Osteocyte (in vitro differentiated cells): ENCODE results near the gene MS4A18. TPM values are rescaled to one million over a fixed set of nuclear protein-coding genes. Genes with fewer than 3 reads are reported as not detected.

Experiments
- DNase-seq: peaks from one replicate; pipeline ENCODE4 v3.0.0; 2021; ENCODE audit warnings: mixed read lengths; ENCODE audit not compliant: unreplicated experiment; ENCODE audit errors: extremely low spot score
- H3K27ac Mint-ChIP-seq: one replicate; pipeline ENCODE4 v1.8.0; 2021; ENCODE audit warnings: mild to moderate bottlenecking, mixed read lengths; ENCODE audit not compliant: unreplicated experiment
- H3K27me3 Mint-ChIP-seq: one replicate; pipeline ENCODE4 v1.8.0; 2021; ENCODE audit warnings: mixed read lengths; ENCODE audit not compliant: unreplicated experiment
- H3K36me3 Mint-ChIP-seq: one replicate; pipeline ENCODE4 v1.8.0; 2021; ENCODE audit warnings: mixed read lengths; ENCODE audit not compliant: unreplicated experiment
- H3K4me1 Mint-ChIP-seq: one replicate; pipeline ENCODE4 v1.8.0; 2021; ENCODE audit warnings: mixed read lengths; ENCODE audit not compliant: unreplicated experiment
- H3K4me3 Mint-ChIP-seq: one replicate; pipeline ENCODE4 v1.8.0; 2021; ENCODE audit warnings: mild to moderate bottlenecking, moderate library complexity, mixed read lengths; ENCODE audit not compliant: unreplicated experiment
- H3K9me3 Mint-ChIP-seq: one replicate; pipeline ENCODE4 v1.8.0; 2021; ENCODE audit warnings: mixed read lengths; ENCODE audit not compliant: unreplicated experiment
- total RNA-seq: library from RNA; stranded (reverse); gene quantifications from 2 replicates; pipeline ENCODE4 v1.2.1, GENCODE V29; 2021
- TF ChIP-seq, protein P1 (sequence below): fragments of 200-600 bp; sonication (generic); IDR thresholded peaks from 2 replicates; pipeline ENCODE4 v1.5.0; 2021; ENCODE audit warnings: antibody characterized with exemption, mild to moderate bottlenecking, moderate library complexity

MS4A18 gene
- total RNA-seq, 1 donor from 2014 or later, result not detected

DNA sequence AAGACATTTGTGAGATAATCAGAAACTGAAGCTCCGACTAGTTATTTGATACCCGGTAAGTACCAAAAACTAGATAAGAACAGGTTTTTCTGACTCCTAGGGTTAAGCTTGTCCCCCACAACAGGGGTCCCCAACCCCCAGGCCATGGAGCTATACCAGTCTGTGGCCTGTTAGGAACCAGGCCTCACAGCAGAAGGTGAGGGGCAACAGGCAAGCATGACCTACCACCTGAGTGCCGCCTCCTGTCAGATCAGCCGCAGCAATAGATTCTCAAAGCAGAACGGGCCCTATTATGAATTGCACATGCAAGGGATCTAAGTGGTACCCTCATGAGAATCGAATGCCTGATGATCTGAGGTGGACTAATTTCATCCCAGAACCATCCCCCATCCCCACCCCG is 59.4 kb downstream of the MS4A18 start:
- Mint-ChIP-seq H3K9me3 (no peaks in the 10 kb centered on the region), H3K27ac (no peak overlapping the region), H3K4me3 (no peak overlapping the region), H3K27me3 (no peaks in the 10 kb centered on the region), H3K4me1 (peaks cover 16% of the 10 kb centered on the region), H3K36me3 (no peaks in the 10 kb centered on the region)
- TF ChIP-seq, protein P1, sequence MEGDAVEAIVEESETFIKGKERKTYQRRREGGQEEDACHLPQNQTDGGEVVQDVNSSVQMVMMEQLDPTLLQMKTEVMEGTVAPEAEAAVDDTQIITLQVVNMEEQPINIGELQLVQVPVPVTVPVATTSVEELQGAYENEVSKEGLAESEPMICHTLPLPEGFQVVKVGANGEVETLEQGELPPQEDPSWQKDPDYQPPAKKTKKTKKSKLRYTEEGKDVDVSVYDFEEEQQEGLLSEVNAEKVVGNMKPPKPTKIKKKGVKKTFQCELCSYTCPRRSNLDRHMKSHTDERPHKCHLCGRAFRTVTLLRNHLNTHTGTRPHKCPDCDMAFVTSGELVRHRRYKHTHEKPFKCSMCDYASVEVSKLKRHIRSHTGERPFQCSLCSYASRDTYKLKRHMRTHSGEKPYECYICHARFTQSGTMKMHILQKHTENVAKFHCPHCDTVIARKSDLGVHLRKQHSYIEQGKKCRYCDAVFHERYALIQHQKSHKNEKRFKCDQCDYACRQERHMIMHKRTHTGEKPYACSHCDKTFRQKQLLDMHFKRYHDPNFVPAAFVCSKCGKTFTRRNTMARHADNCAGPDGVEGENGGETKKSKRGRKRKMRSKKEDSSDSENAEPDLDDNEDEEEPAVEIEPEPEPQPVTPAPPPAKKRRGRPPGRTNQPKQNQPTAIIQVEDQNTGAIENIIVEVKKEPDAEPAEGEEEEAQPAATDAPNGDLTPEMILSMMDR, result no peak
- no peak for DNase-seq

DNA sequence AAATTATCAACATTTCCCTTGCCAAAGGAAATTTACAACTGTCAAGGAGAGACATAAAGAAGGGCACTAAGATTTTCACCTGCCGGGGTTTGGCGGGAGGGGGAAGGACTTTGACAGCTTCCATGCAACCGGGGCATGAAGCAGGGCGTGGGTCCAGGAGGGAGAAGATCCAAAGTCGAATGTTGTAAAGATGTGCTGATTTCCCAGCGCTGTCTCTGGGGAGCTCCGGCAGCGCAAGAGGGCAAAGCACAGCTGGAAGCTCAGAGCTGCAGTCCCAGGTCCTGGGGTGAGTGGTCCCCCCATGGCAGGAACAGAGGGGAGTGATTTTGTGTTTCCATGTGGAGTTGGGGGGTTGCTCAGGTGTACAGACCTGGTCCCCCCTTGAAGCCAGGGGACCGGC is 60.6 kb downstream of the MS4A18 start, which contains the start of gene MS4A10:
MS4A10 (plus strand) TSS at position 198 of the 400 bp plus-strand sequence. CDS start 5,003 bp downstream, outside the sequence.
- TF ChIP-seq, protein P1, result no peak
- H3K4me1 Mint-ChIP-seq, result peaks cover 16% of the 10 kb centered on the region
- no peak within 1 kb of the TSS for H3K4me3 Mint-ChIP-seq
- no peaks in the 10 kb centered on the region for H3K9me3 Mint-ChIP-seq
- no peaks in the 10 kb centered on the region for H3K36me3 Mint-ChIP-seq
- no peaks in the 10 kb centered on the region for H3K27me3 Mint-ChIP-seq
- no peak for DNase-seq
- H3K27ac Mint-ChIP-seq, result no peak within 1 kb of the TSS

DNA sequence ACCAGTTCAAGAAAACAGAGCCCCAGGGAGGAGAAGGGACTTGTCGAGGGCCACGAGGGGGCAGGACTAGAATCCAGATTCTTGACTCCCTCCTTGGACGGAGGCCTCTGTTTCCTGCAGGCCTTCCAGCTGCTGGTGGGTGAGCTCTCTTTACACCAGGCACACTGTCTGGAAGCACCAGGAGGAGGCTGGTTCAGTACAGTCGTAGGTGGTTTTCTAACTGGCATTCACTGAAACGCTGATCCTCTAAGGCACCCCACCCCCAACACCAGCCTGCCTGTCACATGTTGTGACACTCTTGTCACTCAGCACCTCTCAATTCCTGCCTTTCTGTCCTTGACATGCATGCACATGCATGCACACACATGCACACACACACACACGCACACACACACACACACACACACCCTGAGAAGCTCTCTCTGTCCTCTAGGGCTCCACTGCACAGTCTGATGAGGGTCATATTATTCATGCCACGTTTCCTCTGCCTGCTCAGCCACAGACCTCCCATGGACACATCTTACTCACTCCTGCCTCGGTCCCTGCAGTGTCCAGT is 61.4 kb downstream of the MS4A18 start:
- Mint-ChIP-seq H3K27me3 (no peaks in the 10 kb centered on the region), H3K36me3 (no peaks in the 10 kb centered on the region), H3K27ac (no peak overlapping the region), H3K4me1 (peaks cover 16% of the 10 kb centered on the region), H3K4me3 (no peak overlapping the region), H3K9me3 (no peaks in the 10 kb centered on the region)
- DNase-seq, result no peak
- TF ChIP-seq, protein P1, result no peak

DNA sequence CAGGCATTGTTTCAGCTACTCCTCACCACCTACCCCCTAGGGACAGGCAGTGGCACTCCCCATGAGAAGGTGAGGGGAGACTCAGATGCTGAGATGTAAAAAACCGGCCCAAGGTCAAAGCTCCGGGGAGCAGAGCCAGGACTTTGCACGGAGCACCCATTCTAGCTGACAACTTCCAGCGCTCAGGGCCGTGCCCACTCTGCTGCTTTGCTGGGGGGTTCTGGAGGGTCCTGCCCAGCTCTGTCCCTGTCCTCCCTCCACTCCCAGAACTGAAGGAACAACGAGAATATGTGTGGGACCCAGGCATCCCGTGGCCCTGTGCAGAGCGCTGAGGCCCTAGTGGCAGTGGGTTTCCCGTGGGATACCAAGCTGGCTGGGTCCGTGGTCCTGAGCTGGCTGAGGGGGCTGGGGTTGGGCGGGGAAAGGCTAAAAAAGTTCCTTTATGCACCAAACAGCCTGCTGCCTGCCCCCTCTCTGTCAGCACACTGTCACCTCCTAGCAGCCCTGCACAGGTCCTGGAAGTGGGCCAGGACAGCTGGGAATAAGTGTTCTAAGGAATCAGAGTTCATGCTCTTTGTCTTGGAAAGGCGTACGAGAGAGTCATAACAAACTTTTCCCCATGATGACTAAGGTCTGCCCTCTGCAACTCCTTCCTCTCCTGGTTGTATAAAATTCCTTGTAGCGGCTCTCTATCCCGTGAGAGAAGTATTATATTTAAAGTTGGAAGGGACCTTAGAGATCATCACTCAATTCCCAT is 62.5 kb downstream of the MS4A18 start:
- no peak for DNase-seq
- H3K27me3 Mint-ChIP-seq, result no peaks in the 10 kb centered on the region
- H3K4me1 Mint-ChIP-seq, result peaks cover 16% of the 10 kb centered on the region
- no peaks in the 10 kb centered on the region for H3K36me3 Mint-ChIP-seq
- H3K4me3 Mint-ChIP-seq, result no peak overlapping the region
- TF ChIP-seq, protein P1, result no peak
- peak overlapping the region; percentile 48 for H3K27ac Mint-ChIP-seq
- no peaks in the 10 kb centered on the region for H3K9me3 Mint-ChIP-seq

DNA sequence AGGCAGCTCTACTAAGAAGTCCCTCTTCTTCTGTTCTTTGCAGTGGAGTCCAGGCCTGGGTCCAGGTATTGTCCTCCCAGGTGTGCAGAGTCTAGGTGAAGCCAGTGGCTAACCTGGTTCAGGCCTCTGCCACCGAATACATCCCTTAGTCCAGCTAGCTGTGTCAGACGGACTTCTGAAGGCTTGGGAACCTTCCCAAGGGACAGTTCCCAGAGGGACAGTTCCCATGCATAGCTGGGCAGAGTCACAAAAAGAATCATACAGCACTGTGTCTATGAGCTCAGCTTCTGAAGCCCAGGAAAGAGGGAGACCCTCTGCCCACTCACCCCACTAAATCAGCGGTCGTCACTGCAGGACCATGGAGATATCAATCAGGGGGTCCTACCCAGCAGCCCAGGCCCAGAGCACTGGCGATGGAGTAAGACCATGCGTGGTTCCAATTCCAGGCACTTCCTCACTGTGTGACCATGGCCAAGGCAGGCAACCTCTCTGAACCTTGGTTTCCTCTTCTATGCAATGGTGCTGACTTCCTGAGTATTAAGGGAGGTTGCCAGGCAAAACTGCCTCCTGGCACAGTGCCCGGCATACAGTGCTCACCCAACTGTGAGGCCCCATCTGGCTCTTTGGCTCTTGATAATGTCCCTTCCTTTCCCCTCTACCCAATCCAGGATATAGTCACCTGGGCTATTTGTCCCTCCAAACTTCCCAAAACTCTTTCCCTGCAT is 64.0 kb downstream of the MS4A18 start:
- H3K36me3 Mint-ChIP-seq, result no peaks in the 10 kb centered on the region

More for the DNA sequence above, 64.0 kb downstream of the MS4A18 start:
- no peak overlapping the region for H3K4me3 Mint-ChIP-seq
- no peak overlapping the region for H3K27ac Mint-ChIP-seq
- no peaks in the 10 kb centered on the region for H3K9me3 Mint-ChIP-seq
- TF ChIP-seq, protein P1, result no peak
- H3K4me1 Mint-ChIP-seq, result peaks cover 16% of the 10 kb centered on the region
- DNase-seq, result no peak
- H3K27me3 Mint-ChIP-seq, result peaks cover 2% of the 10 kb centered on the region
